Retinal pigment epithelial cell (primary cell): ENCODE data around the gene FBXL7.

ENCODE experiments used
- DNase-seq: peaks from one replicate; pipeline ENCODE4 v3.0.0-alpha.2; 2010; ENCODE audit warnings: low read depth
- H3K4me3 ChIP-seq: 2 replicates; pipeline ENCODE4 v1.5.1; 2011; ENCODE audit warnings: mild to moderate bottlenecking, low read length, control low read depth, moderate library complexity
- TF ChIP-seq, protein P1 (sequence below): conservative IDR thresholded peaks from 2 replicates; pipeline ENCODE4 v1.5.1; 2011; ENCODE audit warnings: low read depth, low read length, control low read depth, inconsistent platforms

Gene FBXL7

DNA sequence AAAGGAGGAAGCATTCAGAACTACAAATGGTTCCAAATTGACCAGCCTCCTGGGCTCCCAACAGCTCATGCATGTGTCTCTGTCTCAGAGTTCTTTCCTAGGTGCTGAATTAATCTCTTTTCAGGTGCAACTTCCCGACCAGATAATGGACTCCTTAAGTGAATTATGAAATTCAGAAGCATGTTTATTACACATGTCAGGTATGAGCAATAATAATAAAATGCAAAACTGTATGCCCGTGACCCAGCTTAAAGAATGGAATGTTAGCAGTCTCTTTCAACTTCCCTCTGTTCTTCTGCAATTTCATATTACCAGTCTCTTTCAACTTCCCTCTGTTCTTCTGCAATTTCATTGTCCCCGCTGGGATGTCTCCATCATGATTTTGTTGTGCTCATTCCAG lies 60.4 kb downstream of the FBXL7 start:
- no peak overlapping the region for H3K4me3 ChIP-seq
- DNase-seq: no peak
- TF ChIP-seq, protein P1, sequence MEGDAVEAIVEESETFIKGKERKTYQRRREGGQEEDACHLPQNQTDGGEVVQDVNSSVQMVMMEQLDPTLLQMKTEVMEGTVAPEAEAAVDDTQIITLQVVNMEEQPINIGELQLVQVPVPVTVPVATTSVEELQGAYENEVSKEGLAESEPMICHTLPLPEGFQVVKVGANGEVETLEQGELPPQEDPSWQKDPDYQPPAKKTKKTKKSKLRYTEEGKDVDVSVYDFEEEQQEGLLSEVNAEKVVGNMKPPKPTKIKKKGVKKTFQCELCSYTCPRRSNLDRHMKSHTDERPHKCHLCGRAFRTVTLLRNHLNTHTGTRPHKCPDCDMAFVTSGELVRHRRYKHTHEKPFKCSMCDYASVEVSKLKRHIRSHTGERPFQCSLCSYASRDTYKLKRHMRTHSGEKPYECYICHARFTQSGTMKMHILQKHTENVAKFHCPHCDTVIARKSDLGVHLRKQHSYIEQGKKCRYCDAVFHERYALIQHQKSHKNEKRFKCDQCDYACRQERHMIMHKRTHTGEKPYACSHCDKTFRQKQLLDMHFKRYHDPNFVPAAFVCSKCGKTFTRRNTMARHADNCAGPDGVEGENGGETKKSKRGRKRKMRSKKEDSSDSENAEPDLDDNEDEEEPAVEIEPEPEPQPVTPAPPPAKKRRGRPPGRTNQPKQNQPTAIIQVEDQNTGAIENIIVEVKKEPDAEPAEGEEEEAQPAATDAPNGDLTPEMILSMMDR: no peak

DNA sequence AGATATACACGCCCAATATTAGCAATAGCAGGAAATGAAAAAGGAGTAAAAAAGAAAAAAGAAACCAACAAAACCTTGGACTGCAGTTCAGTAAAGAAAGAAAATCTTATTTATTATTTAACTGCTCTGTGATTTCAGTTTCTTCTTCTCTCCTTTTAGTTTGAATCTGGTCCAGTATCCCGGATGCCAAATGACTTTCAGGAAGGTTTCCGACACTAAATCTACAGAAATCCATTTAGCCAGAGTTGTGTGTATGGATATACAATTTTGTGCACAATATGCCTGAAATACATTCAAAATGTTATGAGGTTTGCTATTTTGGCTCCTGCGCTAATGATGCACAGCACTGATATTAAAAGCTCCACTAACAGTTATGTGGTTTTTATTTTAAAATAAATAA lies 64.5 kb downstream of the FBXL7 start:
- TF ChIP-seq, protein P1: no peak
- H3K4me3 ChIP-seq: no peak overlapping the region
- DNase-seq: no peak

DNA sequence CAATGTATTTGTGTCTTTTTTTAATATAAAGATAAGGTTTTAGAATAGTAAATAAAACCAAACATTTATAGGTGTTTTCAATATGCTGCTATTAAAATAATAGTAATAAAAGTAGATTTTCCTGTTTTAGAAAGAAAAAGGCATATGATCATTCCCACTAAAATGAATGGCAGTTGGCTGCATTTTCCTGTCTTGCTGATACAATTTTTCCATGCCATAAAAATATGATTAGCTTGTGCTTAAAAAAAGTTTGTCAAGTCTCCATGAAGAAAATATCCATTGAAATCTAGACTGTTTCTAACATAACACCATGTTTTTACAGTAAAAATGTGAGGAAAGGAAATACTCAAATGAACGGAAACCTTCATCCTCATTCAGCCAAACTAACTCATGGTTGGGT lies 65.0 kb downstream of the FBXL7 start:
- TF ChIP-seq, protein P1: no peak
- H3K4me3 ChIP-seq: no peak overlapping the region
- no peak for DNase-seq

DNA sequence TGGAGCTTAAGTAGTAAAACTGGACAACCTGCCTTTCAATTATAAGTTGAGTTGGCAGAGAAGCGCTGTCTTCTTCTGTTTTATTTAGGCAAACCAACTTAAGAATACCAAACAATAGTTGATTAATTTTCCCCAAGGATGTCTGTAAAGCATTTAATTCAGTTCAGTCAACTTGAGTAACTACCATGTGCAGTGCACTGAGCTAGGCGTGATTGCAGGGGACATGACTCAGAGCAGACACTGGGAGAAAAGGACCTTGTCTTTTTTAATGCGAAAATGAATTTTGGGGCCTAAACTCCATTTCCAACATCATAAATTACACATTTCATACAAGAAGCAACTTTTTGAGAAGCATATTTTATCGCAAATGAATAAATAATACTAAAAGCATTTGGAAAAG lies 66.3 kb downstream of the FBXL7 start:
- no peak for DNase-seq
- TF ChIP-seq, protein P1: no peak
- no peak overlapping the region for H3K4me3 ChIP-seq

GRCh38 chr5:15566789-15567188 lies 66.8 kb downstream of the FBXL7 start:
- no peak overlapping the region for H3K4me3 ChIP-seq
- no peak for DNase-seq
- TF ChIP-seq, protein P1: no peak

DNA sequence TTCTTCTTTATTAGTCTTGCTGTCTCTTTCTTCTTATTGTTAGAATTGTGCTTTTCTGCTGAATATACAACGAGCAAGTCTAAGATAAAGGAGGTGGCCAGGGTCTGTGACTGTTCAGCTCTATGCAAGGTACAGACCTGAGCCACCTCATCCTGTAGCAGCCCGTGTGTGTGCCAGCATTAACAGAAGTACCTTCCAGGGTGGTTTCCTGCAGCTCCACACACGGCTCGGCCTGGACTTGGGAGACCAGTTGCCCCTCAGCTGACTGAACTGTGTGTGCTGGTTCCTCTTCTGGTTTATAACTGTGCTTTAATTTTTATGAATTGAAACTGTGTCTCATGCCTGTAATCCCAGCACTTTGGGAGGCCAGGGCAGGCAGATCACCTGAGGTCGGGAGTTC lies 70.5 kb downstream of the FBXL7 start:
- no peak for DNase-seq
- H3K4me3 ChIP-seq: no peak overlapping the region
- TF ChIP-seq, protein P1: no peak

DNA sequence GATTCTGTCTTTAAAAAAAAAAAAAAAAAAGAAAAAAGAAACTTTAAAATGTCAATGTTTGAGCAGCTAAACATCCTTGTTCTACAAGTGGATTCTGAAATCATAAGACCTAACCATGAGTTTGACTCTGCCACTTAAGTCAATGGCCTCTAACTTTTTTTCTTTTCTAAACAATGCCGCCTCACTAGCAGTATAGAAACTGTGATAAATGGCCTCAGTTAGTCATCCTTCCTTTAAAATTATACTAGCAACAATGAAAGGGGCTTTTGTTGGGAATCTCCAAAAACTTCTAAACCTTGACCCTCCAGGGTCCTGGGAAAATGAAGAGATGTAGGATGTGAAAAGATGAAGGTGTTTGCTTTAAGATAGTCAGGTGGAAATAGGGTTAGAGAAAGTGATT lies 71.1 kb downstream of the FBXL7 start:
- no peak for DNase-seq
- H3K4me3 ChIP-seq: no peak overlapping the region
- TF ChIP-seq, protein P1: no peak
